Central memory CD4-positive, alpha-beta T cell (primary cell): ENCODE measurements around the gene CRYBG2.
"Not testable (repeated sequence)": the region's sequence is repeated elsewhere in the genome, so short reads cannot be mapped to it uniquely, and the experiment has no call there.

Source experiments
- DNase-seq: peaks from one replicate; pipeline ENCODE4 v3.0.0; 2022

The CRYBG2 gene

GRCh38 chr1:26317146-26317545 is 36.8 kb downstream of the CRYBG2 start:
- DNase-seq = no peak

DNA sequence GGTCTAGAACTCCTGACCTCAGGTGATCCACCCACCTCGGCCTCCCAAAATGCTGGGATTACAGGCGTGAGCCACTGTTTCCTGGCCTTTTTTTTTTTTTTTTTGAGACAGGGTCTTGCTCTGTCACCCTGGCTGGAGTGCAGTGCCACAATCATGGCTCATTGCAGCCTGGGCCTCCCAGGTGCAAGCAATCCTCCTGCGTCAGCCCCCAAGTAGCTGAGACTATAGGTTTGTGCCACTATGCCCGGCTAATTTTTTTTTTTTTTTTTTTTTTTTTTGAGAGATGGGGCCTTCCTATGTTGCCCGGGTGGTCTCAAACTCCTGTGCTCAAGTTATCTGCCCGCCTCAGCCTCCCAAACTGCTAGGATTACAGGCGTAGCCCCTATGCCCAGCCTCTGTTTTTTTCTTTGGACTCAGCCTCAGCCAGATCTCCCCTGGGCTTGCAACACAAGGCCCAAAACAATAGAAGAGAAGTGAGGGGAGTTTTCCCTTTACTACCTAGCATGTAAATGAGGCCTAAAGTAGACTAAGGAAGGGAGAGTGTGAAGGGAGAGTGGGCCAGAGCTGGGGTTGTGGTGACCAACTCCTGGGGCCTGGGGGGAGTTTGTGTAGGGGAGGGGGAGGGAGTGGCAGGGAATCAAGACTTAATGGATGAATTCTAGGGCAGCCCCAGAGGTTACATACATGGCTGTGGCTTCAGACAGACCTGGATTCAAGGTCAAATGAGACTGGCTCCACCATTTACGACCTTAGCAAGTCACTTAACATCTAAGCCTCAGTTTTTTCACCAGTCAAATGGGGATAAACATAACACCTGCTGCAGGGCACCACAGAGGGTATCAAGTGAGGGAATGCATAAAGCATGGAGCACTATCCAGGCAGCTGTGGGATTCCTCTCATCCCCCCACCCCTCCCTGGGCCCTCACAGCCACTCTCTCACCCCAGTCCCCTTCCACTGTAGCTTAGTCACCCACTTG is 37.8 kb downstream of the CRYBG2 start:
- DNase-seq = no peak

- no peak for DNase-seq
Observed at GRCh38 chr1:26314501-26314900, 39.4 kb downstream of the CRYBG2 start.

- not testable (repeated sequence) for DNase-seq
Observed at GRCh38 chr1:26307966-26308899, 45.7 kb downstream of the CRYBG2 start.

GRCh38 chr1:26307363-26307781 is 46.6 kb downstream of the CRYBG2 start:
- DNase-seq = peak; percentile 65

DNA sequence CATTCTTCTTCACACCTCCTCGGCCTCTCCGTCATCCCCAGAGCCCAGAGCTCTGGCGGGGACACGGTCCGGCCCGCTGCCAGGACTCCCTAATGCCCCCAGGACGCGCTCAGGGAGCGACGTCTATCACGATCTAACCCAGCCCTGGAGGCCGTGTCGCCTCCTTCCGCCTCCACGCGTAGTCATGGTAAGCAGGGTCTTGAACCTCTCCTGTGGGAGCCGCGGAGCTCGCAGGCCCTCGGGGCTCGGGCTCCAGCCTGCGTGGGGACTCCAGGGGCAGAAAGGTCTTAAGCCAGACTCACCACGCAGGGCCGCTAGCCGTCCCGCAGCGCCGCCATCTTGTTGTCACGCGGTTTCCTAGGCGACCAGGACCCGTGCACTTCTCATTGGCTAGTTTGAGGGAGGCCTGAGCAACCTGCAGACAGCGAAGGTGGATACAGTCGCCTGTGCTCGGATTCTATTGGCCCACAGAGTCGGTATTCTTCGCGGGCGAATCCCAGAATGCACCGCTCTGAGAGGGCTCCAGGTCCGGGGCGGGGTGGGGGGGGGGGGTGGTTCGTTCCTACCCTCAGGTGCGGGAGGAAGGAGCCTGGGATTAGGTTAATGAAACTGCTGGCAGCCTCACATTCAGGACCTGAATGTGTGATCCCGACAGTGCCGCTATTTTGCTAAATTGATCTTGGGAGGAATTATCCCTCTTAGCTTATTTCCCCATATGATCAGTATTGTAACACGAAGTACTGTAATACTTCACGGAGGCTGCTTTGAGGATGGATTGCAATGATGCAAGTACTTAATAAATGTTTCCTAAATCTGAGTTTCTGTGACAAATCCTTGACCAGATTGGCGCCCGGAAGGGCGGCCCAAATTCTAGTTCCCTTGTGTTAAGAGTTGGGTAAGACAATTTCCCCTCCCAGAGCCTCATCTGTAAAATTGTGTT is 47.4 kb downstream of the CRYBG2 start, which contains the start of gene UBXN11:
TSS of gene UBXN11 (minus strand) at position 347 of the 940 bp plus-strand sequence. CDS start 3,753 bp downstream, outside the sequence.
- DNase-seq = peak; percentile 93

DNA sequence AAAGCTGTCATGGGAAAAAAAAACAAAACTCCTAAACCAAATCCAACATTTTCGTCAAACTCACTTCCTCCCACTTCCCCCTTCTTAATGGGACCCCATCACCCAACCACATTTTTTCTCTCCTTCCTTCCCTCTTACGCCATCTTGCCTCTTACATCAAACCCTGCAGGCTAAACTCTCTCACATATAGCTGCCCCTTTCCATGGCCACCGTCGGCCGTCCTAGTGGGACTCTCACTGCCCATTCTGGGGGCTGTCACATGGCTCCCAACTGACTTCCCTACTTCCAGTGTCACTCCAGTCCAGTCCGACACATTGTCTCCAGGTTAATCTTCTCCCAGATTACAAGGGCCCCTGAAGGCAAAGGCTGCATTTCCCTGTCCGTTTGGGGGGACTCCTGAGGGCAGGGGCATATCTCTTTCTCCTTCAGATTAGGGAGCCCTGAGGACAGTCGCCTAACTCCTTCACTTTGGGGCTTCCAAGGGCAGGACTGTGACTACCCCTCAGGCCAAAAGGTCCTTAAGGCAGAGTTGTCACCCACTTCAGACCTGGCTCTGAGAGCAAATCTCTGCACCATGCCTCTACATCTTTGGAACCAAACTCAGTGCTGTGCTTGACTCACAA is 48.2 kb downstream of the CRYBG2 start:
- no peak for DNase-seq

GRCh38 chr1:26302733-26303405 is 51.1 kb downstream of the CRYBG2 start:
- DNase-seq = no peak

GRCh38 chr1:26300578-26301275 is 53.2 kb downstream of the CRYBG2 start:
- DNase-seq = no peak

- no peak for DNase-seq
Observed at GRCh38 chr1:26297791-26298124, 56.2 kb downstream of the CRYBG2 start.

GRCh38 chr1:26297057-26297790 is 56.7 kb downstream of the CRYBG2 start:
- DNase-seq = no peak

GRCh38 chr1:26296340-26297056 is 57.4 kb downstream of the CRYBG2 start:
- no peak for DNase-seq

DNA sequence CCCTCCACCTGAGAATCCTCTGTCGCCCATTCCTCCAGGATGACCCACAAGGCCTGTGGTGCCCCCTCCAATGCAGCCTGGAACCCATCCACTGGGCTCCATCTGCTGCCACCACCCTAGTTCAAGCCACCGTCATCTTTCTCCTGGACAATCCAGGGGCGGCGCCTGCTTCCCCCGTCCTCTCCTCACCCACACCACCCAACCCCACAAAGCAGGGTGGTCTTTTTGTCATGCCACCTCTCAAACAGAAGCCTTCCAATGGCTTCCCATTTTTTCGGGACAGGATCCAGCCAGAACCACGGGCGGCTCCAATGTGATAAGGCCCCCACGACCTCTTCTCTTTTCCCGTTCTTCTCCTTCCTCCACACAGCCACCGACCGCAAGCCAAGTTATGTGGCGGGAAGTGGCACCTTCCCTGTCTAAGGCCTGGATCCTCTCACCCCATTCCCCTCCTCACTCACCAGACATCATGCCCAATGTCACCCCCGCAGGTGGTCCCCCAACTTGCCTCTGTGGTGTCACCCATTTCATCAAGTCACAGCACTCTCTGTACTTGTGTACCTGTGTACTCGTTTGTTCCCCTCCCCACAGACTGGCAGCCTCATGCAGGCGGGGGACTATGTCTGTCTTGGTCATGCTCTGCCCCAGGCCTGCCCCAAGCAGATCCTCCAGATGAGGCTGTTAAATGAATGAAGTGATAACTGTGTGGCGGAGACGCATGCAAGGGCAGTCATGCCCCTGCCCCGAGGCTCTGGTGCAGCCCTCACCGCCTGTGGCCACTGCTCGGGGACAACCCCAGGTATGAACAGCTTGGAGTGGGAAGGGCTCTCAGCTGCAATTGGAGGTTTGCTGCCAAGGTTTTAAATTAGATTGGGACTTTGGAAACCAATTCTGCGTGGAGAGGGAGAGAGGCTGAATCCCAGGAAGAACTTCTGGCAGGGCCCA is 58.5 kb downstream of the CRYBG2 start:
- DNase-seq = no peak

GRCh38 chr1:26293911-26294463 is 59.9 kb downstream of the CRYBG2 start:
- DNase-seq = no peak

DNA sequence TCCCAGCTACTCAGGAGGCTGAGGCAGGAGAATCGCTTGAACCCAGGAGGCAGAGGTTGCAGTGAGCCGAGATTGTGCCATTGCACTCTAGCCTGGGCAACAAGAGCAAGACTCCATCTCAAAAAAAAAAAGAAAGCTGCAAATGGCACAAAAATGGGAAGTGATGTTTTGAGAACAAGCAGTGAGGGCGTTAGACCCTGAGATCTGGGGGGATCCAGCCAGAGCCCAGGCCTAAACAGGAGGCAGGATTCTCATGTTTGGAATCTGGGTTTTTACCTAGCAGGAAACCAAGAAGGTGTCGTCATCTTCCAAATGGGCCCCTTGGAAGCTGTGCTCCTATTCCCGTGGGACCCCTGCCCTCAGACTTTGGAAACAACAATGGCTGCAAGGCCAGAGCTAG is 61.2 kb downstream of the CRYBG2 start:
- DNase-seq = not testable (repeated sequence)

- no peak for DNase-seq
Observed at GRCh38 chr1:26291939-26292338, 62.0 kb downstream of the CRYBG2 start.

- no peak for DNase-seq
Observed at GRCh38 chr1:26291433-26291832, 62.5 kb downstream of the CRYBG2 start.

- no peak for DNase-seq
Observed at GRCh38 chr1:26290882-26291261, 63.1 kb downstream of the CRYBG2 start.
